HEK293T (cell line): Measurements from ENCODE around the gene DNAL4.

Source experiments
- CTCF ChIA-PET: fragments of 350-600 bp; formaldehyde crosslinking; extraction: SDS; loops from one replicate; lab custom pipeline; 2021; ENCODE audit warnings: antibody characterized with exemption, inconsistent platforms; lab: Yijun Ruan, JAX
- POLR2A ChIA-PET: fragments of 350-600 bp; formaldehyde crosslinking; extraction: SDS; loops from one replicate; lab custom pipeline; 2020; ENCODE audit warnings: antibody characterized with exemption, inconsistent platforms; lab: Yijun Ruan, JAX
- DNase-seq: peaks from one replicate; pipeline ENCODE4 v3.0.0; 2012; ENCODE audit warnings: mixed read lengths; ENCODE audit errors: extremely low spot score
- ARNT ChIP-seq: fragments of 450-650 bp; IDR thresholded peaks from 2 replicates; pipeline ENCODE4 v1.6.1; 2017; ENCODE audit warnings: mild to moderate bottlenecking
- BHLHE40 ChIP-seq: fragments of 450-650 bp; IDR thresholded peaks from 2 replicates; pipeline ENCODE4 v1.6.1; 2016; ENCODE audit warnings: mild to moderate bottlenecking, moderate library complexity, borderline replicate concordance
- CTBP1 ChIP-seq: fragments of 450-650 bp; IDR thresholded peaks from 2 replicates; pipeline ENCODE4 v1.6.1; 2016; ENCODE audit warnings: borderline replicate concordance
- ELF4 ChIP-seq: fragments of 450-650 bp; IDR thresholded peaks from 2 replicates; pipeline ENCODE4 v1.6.1; 2017; ENCODE audit warnings: antibody characterized with exemption
- FOXA1 ChIP-seq: fragments of 450-650 bp; IDR thresholded peaks from 2 replicates; pipeline ENCODE4 v1.6.1; 2016; ENCODE audit warnings: mild to moderate bottlenecking
- FOXK2 ChIP-seq: fragments of 450-650 bp; IDR thresholded peaks from 2 replicates; pipeline ENCODE4 v1.6.1; 2016; ENCODE audit warnings: mild to moderate bottlenecking
- FOXM1 ChIP-seq: fragments of 450-650 bp; IDR thresholded peaks from 2 replicates; pipeline ENCODE4 v1.6.1; 2017; ENCODE audit warnings: mild to moderate bottlenecking, borderline replicate concordance
- HDGF ChIP-seq: fragments of 450-650 bp; IDR thresholded peaks from 2 replicates; pipeline ENCODE4 v1.6.1; 2017; ENCODE audit warnings: antibody characterized with exemption, borderline replicate concordance
- L3MBTL2 ChIP-seq: fragments of 450-650 bp; conservative IDR thresholded peaks from 2 replicates; pipeline ENCODE4 v1.6.1; 2016; ENCODE audit warnings: mild to moderate bottlenecking
- LEF1 ChIP-seq: fragments of 450-650 bp; IDR thresholded peaks from 2 replicates; pipeline ENCODE4 v1.6.1; 2017; ENCODE audit warnings: mild to moderate bottlenecking, borderline replicate concordance
- NFRKB ChIP-seq: fragments of 450-650 bp; IDR thresholded peaks from 2 replicates; pipeline ENCODE4 v1.6.1; 2016; ENCODE audit warnings: mild to moderate bottlenecking, moderate library complexity
- SP1 ChIP-seq: fragments of 450-650 bp; IDR thresholded peaks from 2 replicates; pipeline ENCODE4 v1.6.1; 2017
- SUZ12 ChIP-seq: fragments of 450-650 bp; IDR thresholded peaks from 2 replicates; pipeline ENCODE4 v1.6.1; 2016; ENCODE audit warnings: mild to moderate bottlenecking
- TARDBP ChIP-seq: fragments of 450-650 bp; IDR thresholded peaks from 2 replicates; pipeline ENCODE4 v1.6.1; 2016
- ZNF384 ChIP-seq: fragments of 450-650 bp; IDR thresholded peaks from 2 replicates; pipeline ENCODE4 v1.6.1; 2016
- TF ChIP-seq, protein P1 (sequence below): fragments of 450-650 bp; IDR thresholded peaks from 2 replicates; pipeline ENCODE4 v1.6.1; 2016

Gene DNAL4

DNA sequence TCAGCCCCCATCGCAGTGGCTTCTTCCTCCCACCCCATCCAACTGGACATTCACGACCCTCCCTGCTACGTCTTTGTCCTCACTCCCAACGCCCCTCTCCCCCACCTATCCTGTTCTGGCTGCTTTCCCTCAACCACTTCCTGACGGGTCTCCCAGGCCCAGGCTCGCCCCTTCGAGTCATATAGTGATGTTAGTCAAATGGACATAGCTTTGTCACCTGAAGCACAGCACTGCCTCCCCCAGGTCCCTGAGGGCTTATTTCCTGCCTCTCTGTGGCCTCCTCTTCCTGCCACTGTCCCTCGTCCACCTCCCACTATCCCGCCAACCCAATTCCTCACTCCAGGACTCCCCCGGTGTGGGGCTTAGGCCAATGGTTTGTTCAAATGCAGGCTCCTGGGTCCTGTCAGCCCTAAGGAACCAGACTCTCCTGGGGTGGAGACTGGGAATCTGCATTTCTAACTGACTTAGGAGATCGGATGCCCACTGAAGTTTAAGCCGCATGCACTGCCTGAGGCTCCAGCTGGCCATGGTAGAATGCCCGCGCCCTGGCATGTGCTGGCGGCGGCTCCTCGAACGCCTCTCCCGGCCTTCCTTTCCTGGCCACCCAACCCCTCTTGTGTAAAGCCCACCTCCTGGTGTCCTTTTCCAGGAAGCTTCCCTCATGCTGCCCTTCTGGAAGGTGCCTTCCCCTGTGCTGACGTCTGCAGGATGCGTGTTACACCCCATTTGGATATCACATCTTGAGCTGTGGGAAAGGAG lies 56.5 kb downstream of the DNAL4 start:
- no peak for DNase-seq
- ChIA-PET POLR2A (no interaction called here), CTCF (interaction anchor here (1.0 kb wide), 1 partner anchor 13 kb away, joined by 3 read pairs; no protein-coding TSS in a partner anchor)
- TF ChIP-seq TARDBP = no peak
- TF ChIP-seq FOXA1 = no peak
- no peak for TF ChIP-seq NFRKB
- no peak for TF ChIP-seq L3MBTL2
- TF ChIP-seq SUZ12 = no peak
- TF ChIP-seq, protein P1, sequence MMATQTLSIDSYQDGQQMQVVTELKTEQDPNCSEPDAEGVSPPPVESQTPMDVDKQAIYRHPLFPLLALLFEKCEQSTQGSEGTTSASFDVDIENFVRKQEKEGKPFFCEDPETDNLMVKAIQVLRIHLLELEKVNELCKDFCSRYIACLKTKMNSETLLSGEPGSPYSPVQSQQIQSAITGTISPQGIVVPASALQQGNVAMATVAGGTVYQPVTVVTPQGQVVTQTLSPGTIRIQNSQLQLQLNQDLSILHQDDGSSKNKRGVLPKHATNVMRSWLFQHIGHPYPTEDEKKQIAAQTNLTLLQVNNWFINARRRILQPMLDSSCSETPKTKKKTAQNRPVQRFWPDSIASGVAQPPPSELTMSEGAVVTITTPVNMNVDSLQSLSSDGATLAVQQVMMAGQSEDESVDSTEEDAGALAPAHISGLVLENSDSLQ = no peak
- TF ChIP-seq FOXM1 = no peak
- TF ChIP-seq CTBP1 = no peak
- no peak for TF ChIP-seq ELF4
- no peak for TF ChIP-seq BHLHE40
- no peak for TF ChIP-seq ARNT
- no peak for TF ChIP-seq FOXK2

DNA sequence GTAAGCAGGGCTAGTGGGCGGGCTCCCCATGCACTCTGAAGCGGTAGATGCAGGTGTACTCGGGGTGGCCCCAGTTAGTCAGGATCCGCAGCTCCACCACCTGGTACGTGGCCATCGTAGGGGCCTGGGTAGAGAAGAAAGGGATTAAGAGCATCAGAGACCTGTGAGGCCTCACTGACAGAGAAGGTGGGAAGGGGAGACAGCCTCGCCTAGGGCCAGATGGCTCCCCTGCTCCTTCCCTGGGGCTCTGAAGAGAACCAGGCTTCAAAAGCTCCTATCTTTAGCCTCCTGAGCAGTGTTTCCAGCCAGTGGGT lies 57.7 kb downstream of the DNAL4 start:
- TF ChIP-seq FOXA1 (no peak), FOXK2 (no peak), LEF1 (no peak), SP1 (no peak), L3MBTL2 (no peak), FOXM1 (no peak), NFRKB (no peak)
- ChIA-PET CTCF (interaction anchor here (0.6 kb wide), 1 partner anchor 9 kb away, joined by 3 read pairs; no protein-coding TSS in a partner anchor), POLR2A (interaction anchor here (1.5 kb wide), 1 partner anchor 10 kb away, joined by 4 read pairs; no protein-coding TSS in a partner anchor)
- DNase-seq = no peak

DNA sequence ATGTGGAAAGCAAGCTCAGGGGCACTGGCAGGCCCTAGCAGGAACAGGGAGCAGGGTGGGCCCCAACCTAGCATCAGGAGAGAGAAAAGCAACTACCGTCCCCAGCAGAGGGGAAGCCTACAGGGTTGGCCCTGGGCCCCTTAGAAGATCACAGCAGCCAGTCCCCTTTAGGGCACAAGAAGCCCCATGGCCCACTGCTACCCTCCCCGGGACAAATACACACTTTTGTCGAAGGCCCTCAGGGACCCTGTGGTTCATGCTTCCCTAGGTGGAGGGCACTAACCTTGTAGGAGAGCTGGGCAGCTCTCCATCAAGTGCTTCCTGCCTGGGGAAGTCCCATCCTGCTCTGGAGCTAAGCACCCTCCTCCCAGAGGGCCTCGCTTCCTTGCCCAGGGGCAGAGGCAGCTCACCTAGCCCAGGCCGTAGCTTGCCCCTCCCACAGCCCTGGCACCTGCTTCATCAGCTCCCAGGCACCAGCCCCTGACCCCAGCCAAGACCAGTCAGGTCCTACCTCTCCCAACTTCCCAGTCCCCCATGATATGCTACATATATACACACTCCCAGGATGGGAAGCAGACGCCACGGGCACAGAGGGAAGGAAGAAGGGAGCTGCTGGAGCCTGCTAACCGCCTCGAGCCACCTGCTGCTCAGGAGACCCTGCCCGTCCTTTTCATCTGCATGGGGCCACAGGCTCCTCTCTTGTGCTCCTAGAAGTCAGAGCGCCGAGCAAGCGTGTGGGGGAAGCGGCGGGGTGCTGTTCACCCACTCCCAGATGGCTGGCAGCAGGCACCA lies 58.3 kb downstream of the DNAL4 start:
- TF ChIP-seq FOXA1 (no peak), ELF4 (no peak), ZNF384 (no peak), FOXM1 (no peak), FOXK2 (no peak)
- ChIA-PET POLR2A (interaction anchor here (1.5 kb wide), 1 partner anchor 9 kb away, joined by 4 read pairs; no protein-coding TSS in a partner anchor), CTCF (interaction anchor here (0.6 to 0.9 kb wide), 3 partner anchors 9 to 31 kb away, joined by 3 to 4 read pairs (median 3); no protein-coding TSS in a partner anchor)
- no peak for DNase-seq

DNA sequence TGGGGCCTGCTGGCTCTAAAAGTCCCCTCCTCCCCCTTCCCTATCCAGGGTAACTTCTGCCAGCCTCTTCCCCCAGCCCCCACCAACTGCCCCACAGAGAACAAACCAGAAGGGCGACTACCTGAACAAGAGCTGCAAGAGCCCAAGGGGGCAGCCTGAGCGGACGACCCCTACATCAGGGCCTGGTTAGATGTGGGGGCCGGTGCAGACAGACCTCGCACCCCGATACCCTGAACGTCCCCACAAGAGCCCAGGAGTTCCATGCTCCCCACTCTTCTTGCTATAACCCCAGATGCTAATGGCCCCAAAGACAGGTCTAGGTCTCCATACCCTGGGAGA lies 58.8 kb downstream of the DNAL4 start:
- ChIA-PET POLR2A (interaction anchor here (1.5 kb wide), 1 partner anchor 9 kb away, joined by 4 read pairs; no protein-coding TSS in a partner anchor), CTCF (interaction anchor here (0.6 to 0.9 kb wide), 2 partner anchors 10 to 31 kb away, joined by 3 to 4 read pairs; no protein-coding TSS in a partner anchor)
- no peak for DNase-seq
- TF ChIP-seq ZNF384 = no peak
- TF ChIP-seq TARDBP = no peak
- no peak for TF ChIP-seq LEF1
- TF ChIP-seq L3MBTL2 = no peak
- TF ChIP-seq NFRKB = no peak
- TF ChIP-seq SUZ12 = no peak
- no peak for TF ChIP-seq ELF4
- TF ChIP-seq FOXM1 = no peak
- TF ChIP-seq SP1 = no peak
- no peak for TF ChIP-seq FOXK2
- TF ChIP-seq, protein P1 = no peak
- no peak for TF ChIP-seq HDGF
- no peak for TF ChIP-seq CTBP1
- TF ChIP-seq BHLHE40 = no peak
- TF ChIP-seq FOXA1 = no peak
- no peak for TF ChIP-seq ARNT

DNA sequence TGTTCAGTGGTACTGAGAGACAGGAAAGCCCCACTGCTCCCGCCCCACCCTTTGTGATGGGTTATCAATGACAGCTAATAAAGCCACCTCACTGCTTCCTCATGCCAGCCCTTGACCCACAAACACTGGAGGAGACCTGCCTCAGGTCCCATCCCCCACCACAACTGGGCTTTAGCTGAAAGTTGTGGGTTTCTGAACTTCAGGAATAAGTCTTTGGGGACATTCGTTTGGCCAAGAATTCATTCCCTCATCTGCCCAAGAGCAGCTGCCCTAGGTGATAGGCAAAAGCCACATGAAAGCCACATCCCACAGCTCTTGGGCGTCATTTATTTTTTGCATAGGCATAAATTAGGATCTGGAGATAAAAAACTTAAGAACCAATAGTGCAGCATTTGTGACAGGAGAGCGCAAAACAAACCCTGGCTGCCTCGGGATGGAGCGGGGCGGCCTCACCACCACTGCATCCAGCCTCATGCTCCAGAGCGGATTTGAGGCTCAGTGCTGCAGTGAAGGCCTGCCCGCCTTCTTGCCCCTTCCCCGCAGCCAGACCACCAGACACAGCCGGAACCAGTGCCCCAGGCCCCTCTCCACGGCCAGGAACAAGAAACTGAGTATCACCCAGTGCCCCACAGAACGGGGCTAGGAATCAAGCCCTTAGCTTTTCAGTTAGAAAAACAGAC lies 59.4 kb downstream of the DNAL4 start:
- DNase-seq = no peak
- CTCF ChIA-PET = interaction anchor here (0.6 to 2.8 kb wide), 5 partner anchors 8 to 34 kb away, joined by 3 to 10 read pairs (median 6); no protein-coding TSS in a partner anchor

DNA sequence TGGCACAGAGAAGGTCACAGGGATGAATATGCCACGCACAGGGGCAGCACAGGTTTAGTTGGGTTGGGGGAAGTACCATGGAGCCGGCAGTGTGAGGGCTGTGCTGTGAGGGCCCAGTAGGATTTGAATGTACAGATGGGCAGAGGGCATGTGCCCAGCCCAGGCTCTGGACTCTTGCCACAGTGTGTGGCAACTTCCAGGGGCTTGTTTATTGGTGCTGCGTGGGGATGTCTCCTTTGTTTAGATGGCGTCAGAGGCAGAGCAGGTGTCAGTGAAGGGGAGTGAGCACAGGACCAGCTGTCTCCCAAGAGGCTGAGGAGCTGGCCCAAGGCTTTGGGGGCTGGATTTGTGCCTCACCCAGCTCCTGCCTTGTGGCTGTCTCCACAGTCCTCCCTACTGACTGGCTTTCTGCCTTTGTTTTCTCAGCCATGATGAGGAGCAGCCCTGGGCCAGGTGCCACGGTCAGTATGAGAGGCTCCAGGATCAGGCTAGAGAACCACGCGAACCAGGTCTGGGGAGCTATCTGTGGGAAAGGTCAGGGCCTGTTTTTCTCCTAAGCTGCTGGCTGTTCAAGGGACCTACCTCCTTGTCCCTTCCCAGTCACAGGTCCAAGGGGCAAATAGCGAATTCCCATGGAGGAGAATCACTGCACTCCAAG lies 60.1 kb downstream of the DNAL4 start:
- no peak for TF ChIP-seq BHLHE40
- TF ChIP-seq SP1 = no peak
- no peak for TF ChIP-seq ELF4
- no peak for TF ChIP-seq CTBP1
- TF ChIP-seq FOXM1 = no peak
- TF ChIP-seq ZNF384 = no peak
- TF ChIP-seq SUZ12 = no peak
- TF ChIP-seq LEF1 = no peak
- TF ChIP-seq TARDBP = no peak
- TF ChIP-seq FOXA1 = no peak
- TF ChIP-seq FOXK2 = no peak
- TF ChIP-seq, protein P1 = no peak
- TF ChIP-seq L3MBTL2 = no peak
- no peak for TF ChIP-seq NFRKB
- no peak for TF ChIP-seq HDGF
- TF ChIP-seq ARNT = no peak
- ChIA-PET POLR2A (interaction anchor here (1.5 kb wide), 2 partner anchors 9 to 35 kb away, joined by 4 read pairs; no protein-coding TSS in a partner anchor), CTCF (interaction anchor here (0.6 to 2.8 kb wide), 7 partner anchors 8 to 35 kb away, joined by 3 to 12 read pairs (median 6); no protein-coding TSS in a partner anchor)
- no peak for DNase-seq

More for the DNA sequence above, 59.4 kb downstream of the DNAL4 start:
- no peak for TF ChIP-seq NFRKB
- TF ChIP-seq CTBP1 = no peak
- POLR2A ChIA-PET = interaction anchor here (1.5 kb wide), 1 partner anchor 8 kb away, joined by 4 read pairs; no protein-coding TSS in a partner anchor
